ENCODE results near the gene SUSD6. TPM values are rescaled to one million over a fixed set of nuclear protein-coding genes. Genes with fewer than 3 reads are reported as not detected.

SUSD6 gene
- total and polyA plus RNA-seq, 9 of the 15 experiments (the other 6 are each of a cell fraction or from before 2014, with no cell fraction given), result 2.9 to 20.7 (median 5.6) TPM

DNA sequence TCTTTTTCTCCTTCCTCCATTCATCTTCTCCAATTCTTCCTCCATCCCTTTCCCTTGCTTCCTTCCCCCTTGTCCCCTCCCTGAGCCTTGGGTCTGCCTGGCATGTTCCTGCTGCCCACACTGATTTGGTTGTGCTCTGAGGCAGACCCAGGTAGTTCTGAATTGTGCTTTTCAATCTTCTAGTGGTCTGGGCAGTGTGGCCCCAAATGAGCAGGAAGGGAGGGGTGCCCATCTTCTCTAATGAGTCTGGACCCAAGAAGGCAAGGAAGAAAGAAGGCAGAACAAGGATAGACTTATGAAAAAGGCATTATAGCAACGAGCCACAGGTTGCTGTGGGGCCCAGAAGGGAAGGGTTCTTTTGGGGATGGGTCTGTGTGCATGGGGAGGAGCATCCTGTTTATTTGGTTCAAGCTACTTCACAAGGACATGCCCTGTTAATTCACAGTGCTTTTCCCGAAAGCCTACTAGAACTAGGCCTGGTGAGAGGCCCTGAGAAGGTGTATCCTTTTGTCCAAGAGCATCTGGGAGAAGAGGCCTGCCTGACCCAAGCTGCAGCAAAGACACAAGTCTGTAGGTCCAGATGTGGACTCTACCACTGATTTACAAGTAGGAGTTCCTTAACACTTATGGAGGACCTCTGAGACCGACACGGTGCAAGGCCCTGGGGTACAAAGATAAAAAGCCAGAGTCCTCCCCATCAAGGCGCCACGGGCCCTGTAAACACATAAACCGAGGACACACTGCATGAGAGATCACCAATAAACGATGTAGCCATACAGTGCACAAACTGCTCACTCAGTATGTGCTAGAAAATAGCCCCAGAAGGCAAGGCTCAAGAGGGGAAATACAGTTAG, 1.1 kb upstream of the SUSD6 start (continued):
- TF ChIP-seq, protein P1, sequence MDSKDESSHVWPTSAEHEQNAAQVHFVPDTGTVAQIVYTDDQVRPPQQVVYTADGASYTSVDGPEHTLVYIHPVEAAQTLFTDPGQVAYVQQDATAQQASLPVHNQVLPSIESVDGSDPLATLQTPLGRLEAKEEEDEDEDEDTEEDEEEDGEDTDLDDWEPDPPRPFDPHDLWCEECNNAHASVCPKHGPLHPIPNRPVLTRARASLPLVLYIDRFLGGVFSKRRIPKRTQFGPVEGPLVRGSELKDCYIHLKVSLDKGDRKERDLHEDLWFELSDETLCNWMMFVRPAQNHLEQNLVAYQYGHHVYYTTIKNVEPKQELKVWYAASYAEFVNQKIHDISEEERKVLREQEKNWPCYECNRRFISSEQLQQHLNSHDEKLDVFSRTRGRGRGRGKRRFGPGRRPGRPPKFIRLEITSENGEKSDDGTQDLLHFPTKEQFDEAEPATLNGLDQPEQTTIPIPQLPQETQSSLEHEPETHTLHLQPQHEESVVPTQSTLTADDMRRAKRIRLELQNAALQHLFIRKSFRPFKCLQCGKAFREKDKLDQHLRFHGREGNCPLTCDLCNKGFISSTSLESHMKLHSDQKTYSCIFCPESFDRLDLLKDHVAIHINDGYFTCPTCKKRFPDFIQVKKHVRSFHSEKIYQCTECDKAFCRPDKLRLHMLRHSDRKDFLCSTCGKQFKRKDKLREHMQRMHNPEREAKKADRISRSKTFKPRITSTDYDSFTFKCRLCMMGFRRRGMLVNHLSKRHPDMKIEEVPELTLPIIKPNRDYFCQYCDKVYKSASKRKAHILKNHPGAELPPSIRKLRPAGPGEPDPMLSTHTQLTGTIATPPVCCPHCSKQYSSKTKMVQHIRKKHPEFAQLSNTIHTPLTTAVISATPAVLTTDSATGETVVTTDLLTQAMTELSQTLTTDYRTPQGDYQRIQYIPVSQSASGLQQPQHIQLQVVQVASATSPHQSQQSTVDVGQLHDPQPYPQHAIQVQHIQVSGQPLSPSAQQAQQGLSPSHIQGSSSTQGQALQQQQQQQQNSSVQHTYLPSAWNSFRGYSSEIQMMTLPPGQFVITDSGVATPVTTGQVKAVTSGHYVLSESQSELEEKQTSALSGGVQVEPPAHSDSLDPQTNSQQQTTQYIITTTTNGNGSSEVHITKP (IDR thresholded peaks at IDR 0.05; ENCODE audit: partially characterized antibody), result peak; percentile 62
- TF ChIP-seq HDAC6 (IDR thresholded peaks at IDR 0.05; ENCODE audit: low read depth, low read length) (no peak), ZFX (CRISPR knock-in tag; IDR thresholded peaks at IDR 0.05) (peak; percentile 26; the same call in 1 of the 2 replicates), CBX5 (IDR thresholded peaks at IDR 0.05; ENCODE audit: borderline replicate concordance, low read depth) (no peak), YBX1 (IDR thresholded peaks at IDR 0.05) (no peak), PTRF (tag; IDR thresholded peaks at IDR 0.05) (no peak), SMARCB1 (IDR thresholded peaks at IDR 0.05; ENCODE audit: insufficient read length, low read depth) (no peak), CTBP1 (IDR thresholded peaks at IDR 0.05; ENCODE audit: borderline replicate concordance) (no peak), ZNF785 (CRISPR knock-in tag; IDR thresholded peaks at IDR 0.05) (no peak), MECOM (CRISPR knock-in tag; IDR thresholded peaks at IDR 0.05) (no peak), MBD2 (IDR thresholded peaks at IDR 0.05; ENCODE audit: borderline replicate concordance, low read depth) (no peak)
- TF ChIP-seq, protein P2, sequence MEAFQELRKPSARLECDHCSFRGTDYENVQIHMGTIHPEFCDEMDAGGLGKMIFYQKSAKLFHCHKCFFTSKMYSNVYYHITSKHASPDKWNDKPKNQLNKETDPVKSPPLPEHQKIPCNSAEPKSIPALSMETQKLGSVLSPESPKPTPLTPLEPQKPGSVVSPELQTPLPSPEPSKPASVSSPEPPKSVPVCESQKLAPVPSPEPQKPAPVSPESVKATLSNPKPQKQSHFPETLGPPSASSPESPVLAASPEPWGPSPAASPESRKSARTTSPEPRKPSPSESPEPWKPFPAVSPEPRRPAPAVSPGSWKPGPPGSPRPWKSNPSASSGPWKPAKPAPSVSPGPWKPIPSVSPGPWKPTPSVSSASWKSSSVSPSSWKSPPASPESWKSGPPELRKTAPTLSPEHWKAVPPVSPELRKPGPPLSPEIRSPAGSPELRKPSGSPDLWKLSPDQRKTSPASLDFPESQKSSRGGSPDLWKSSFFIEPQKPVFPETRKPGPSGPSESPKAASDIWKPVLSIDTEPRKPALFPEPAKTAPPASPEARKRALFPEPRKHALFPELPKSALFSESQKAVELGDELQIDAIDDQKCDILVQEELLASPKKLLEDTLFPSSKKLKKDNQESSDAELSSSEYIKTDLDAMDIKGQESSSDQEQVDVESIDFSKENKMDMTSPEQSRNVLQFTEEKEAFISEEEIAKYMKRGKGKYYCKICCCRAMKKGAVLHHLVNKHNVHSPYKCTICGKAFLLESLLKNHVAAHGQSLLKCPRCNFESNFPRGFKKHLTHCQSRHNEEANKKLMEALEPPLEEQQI (IDR thresholded peaks at IDR 0.05), result no peak
- TF ChIP-seq, protein P3, sequence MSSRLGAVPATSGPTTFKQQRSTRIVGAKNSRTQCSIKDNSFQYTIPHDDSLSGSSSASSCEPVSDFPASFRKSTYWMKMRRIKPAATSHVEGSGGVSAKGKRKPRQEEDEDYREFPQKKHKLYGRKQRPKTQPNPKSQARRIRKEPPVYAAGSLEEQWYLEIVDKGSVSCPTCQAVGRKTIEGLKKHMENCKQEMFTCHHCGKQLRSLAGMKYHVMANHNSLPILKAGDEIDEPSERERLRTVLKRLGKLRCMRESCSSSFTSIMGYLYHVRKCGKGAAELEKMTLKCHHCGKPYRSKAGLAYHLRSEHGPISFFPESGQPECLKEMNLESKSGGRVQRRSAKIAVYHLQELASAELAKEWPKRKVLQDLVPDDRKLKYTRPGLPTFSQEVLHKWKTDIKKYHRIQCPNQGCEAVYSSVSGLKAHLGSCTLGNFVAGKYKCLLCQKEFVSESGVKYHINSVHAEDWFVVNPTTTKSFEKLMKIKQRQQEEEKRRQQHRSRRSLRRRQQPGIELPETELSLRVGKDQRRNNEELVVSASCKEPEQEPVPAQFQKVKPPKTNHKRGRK (tag; IDR thresholded peaks at IDR 0.05), result no peak
- TF ChIP-seq, protein P4, sequence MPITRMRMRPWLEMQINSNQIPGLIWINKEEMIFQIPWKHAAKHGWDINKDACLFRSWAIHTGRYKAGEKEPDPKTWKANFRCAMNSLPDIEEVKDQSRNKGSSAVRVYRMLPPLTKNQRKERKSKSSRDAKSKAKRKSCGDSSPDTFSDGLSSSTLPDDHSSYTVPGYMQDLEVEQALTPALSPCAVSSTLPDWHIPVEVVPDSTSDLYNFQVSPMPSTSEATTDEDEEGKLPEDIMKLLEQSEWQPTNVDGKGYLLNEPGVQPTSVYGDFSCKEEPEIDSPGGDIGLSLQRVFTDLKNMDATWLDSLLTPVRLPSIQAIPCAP (CRISPR knock-in tag; IDR thresholded peaks at IDR 0.05; ENCODE audit: borderline replicate concordance), result no peak
- TF ChIP-seq, protein P5, sequence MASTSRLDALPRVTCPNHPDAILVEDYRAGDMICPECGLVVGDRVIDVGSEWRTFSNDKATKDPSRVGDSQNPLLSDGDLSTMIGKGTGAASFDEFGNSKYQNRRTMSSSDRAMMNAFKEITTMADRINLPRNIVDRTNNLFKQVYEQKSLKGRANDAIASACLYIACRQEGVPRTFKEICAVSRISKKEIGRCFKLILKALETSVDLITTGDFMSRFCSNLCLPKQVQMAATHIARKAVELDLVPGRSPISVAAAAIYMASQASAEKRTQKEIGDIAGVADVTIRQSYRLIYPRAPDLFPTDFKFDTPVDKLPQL (IDR thresholded peaks at IDR 0.05; ENCODE audit: extremely low read depth, insufficient read length), result no peak
